HepG2 (cell line): ENCODE results near the gene MAP3K21. TPM values are rescaled to one million over a fixed set of nuclear protein-coding genes. Genes with fewer than 3 reads are reported as not detected.

Experiments used
- ATAC-seq: fragments of 200-7000 bp; cut with Tn5 transposase; 3 replicates; pipeline ENCODE4 v1.9.1; 2020; ENCODE audit warnings: mild to moderate bottlenecking, moderate library complexity
- BruUV-seq: library from RNA; stranded (reverse); fragments of 400-500 nt; replicated peaks from 2 replicates; lab custom pipeline; 2021; lab: Mats Ljungman, UMichigan
- CTCF ChIA-PET: fragments of 300-600 bp; formaldehyde crosslinking; extraction: SDS; loops from one replicate; lab custom pipeline; 2021; ENCODE audit warnings: low total read pairs, inconsistent platforms, low intra/inter-chr PET ratio; lab: Yijun Ruan, JAX
- POLR2A ChIA-PET: fragments of 350-600 bp; sonication (Branson Sonifier 250); formaldehyde crosslinking; loops from one replicate; lab custom pipeline; 2020; ENCODE audit warnings: antibody characterized with exemption, inconsistent platforms; lab: Yijun Ruan, JAX
- DNase-seq: peaks from one replicate; pipeline ENCODE4 v3.0.0-alpha.2; 2015; ENCODE audit warnings: low spot score
- FAIRE-seq: peaks from 3 replicates; lab custom pipeline; 2011; peaks lifted over from hg19 to GRCh38; lab: Jason Lieb, UNC
- H2AFZ ChIP-seq: one replicate; pipeline ENCODE4 v1.6.1; 2011; ENCODE audit warnings: low read length, inconsistent platforms
- H3K27ac ChIP-seq: fragments of 300-600 bp; 3 replicates; pipeline ENCODE4 v1.8.0; 2011; ENCODE audit warnings: mixed run types, mild to moderate bottlenecking, mixed read lengths, low read length, inconsistent platforms; ENCODE audit not compliant: insufficient read depth; ENCODE audit errors: extremely low read length
- H3K27me3 ChIP-seq, 2 experiments: fragments of 200-600 bp in 1 of 2; 2 replicates in 1 of 2; 3 replicates in 1 of 2; pipeline versions ENCODE4 v1.6.0 to v1.8.0; 2011; ENCODE audit warnings: low read length in 2 of 2, mild to moderate bottlenecking in 2 of 2, moderate library complexity in 2 of 2, inconsistent platforms in 1 of 2; ENCODE audit not compliant: insufficient read depth in 2 of 2, control insufficient read depth in 1 of 2
- H3K36me3 ChIP-seq, 2 experiments: fragments of 200-600 bp in 1 of 2; replicated peaks in 1 of 2; 2 replicates in 1 of 2; 3 replicates in 1 of 2; pipeline versions ENCODE4 v1.5.1 to v1.8.0; 2011; ENCODE audit warnings: low read length in 2 of 2, inconsistent platforms in 1 of 2; ENCODE audit not compliant: insufficient read depth in 2 of 2, control insufficient read depth in 1 of 2
- H3K4me1 ChIP-seq: 2 replicates; pipeline ENCODE4 v1.5.1; 2012; ENCODE audit warnings: low read length, inconsistent platforms; ENCODE audit not compliant: insufficient read depth
- H3K4me2 ChIP-seq: 2 replicates; pipeline ENCODE4 v1.6.0; 2011; ENCODE audit warnings: low read depth, low read length, inconsistent platforms
- H3K4me3 ChIP-seq, 3 experiments: fragments of 200-600 bp in 1 of 3; sonication (generic), shearing (Covaris generic) in 1 of 3; replicated peaks in 1 of 3; 2 replicates each; pipeline ENCODE4 v1.5.1; 2011 to 2016; ENCODE audit warnings: low read length in 3 of 3, inconsistent platforms in 2 of 3, low read depth in 2 of 3, mild to moderate bottlenecking in 2 of 3, control low read depth in 1 of 3, mixed read lengths in 1 of 3; ENCODE audit not compliant: insufficient read depth in 1 of 3
- H3K79me2 ChIP-seq: one replicate; pipeline ENCODE4 v1.6.1; 2011; ENCODE audit warnings: low read length, inconsistent platforms; ENCODE audit not compliant: insufficient read depth
- H3K9ac ChIP-seq: 2 replicates; pipeline ENCODE4 v1.6.0; 2011; ENCODE audit warnings: mild to moderate bottlenecking, low read depth, low read length, inconsistent platforms; ENCODE audit not compliant: insufficient read depth
- H3K9me3 ChIP-seq: 2 replicates; pipeline ENCODE4 v1.5.1; 2012; ENCODE audit warnings: mild to moderate bottlenecking, low read length
- H4K20me1 ChIP-seq: 2 replicates; pipeline ENCODE4 v1.6.0; 2011; ENCODE audit warnings: inconsistent platforms, mild to moderate bottlenecking, low read length, moderate library complexity; ENCODE audit not compliant: insufficient read depth
- LCORL ChIP-seq, 2 experiments: fragments of 450-650 bp in 1 of 2; sonication (generic) in 1 of 2; formaldehyde crosslinking in 1 of 2; IDR thresholded peaks; 2 replicates each; pipeline versions ENCODE4 v1.5.0 to v1.6.1; 2017 to 2020; ENCODE audit warnings: antibody characterized with exemption in 1 of 2, missing genetic modification reagents in 1 of 2
- RBM39 ChIP-seq: fragments of 200-400 bp; formaldehyde crosslinking; IDR thresholded peaks from one replicate; pipeline ENCODE4 v1.6.1; 2018; ENCODE audit warnings: antibody characterized with exemption, mild to moderate bottlenecking, low read depth, low read length; ENCODE audit not compliant: poor library complexity, severe bottlenecking
- SCMH1 ChIP-seq: sonication (generic); formaldehyde crosslinking; IDR thresholded peaks from 2 replicates; pipeline ENCODE4 v1.9.0; 2021; ENCODE audit warnings: missing genetic modification reagents, mild to moderate bottlenecking, borderline replicate concordance
- SMAD1 ChIP-seq: sonication (generic); formaldehyde crosslinking; IDR thresholded peaks from 2 replicates; pipeline ENCODE4 v1.4.0; 2020; ENCODE audit warnings: missing genetic modification reagents, low read depth, mild to moderate bottlenecking, borderline replicate concordance
- SMAD9 ChIP-seq: sonication (generic); formaldehyde crosslinking; IDR thresholded peaks from 2 replicates; pipeline ENCODE4 v1.5.1; 2020; ENCODE audit warnings: mild to moderate bottlenecking, missing genetic modification reagents
- SRSF4 ChIP-seq: fragments of 200-400 bp; formaldehyde crosslinking; IDR thresholded peaks from one replicate; pipeline ENCODE4 v1.6.1; 2018; ENCODE audit warnings: mild to moderate bottlenecking, low read depth, low read length, moderate library complexity; ENCODE audit not compliant: poor library complexity, severe bottlenecking
- U2AF1 ChIP-seq: fragments of 200-400 bp; formaldehyde crosslinking; optimal IDR thresholded peaks from 2 replicates; pipeline ENCODE3; 2017; ENCODE audit warnings: mild to moderate bottlenecking, low read depth, low read length
- ZNF101 ChIP-seq: sonication (generic); formaldehyde crosslinking; IDR thresholded peaks from 2 replicates; pipeline ENCODE4 v1.4.0; 2020; ENCODE audit warnings: mild to moderate bottlenecking, low read depth, missing genetic modification reagents, borderline replicate concordance
- WGBS: methylation state at CpG from one replicate; pipeline ENCODE4 v1.1.6; 2017; ENCODE audit warnings: low lambda C conversion rate; 5-methylcytosine and 5-hydroxymethylcytosine counted together
- in situ Hi-C: cut with HindIII; loops from 2 replicates; pipeline ENCODE4 v1.10.0; 2017; ENCODE audit warnings: low pct_unique_long_range_greater_than_20kb; ENCODE audit not compliant: extremely low pct_ligation_motif_present
- intact Hi-C: fragments of 100-400 bp; cut with micrococcal nuclease; formaldehyde crosslinking; loops from one replicate; pipeline ENCODE4 v1.10.0; 2022; ENCODE audit not compliant: unreplicated experiment
- polyA plus RNA-seq, 8 experiments: library from polyadenylated mRNA; depleted of rRNA in 3 of 8; stranded (reverse) in 7 of 8; unstranded in 1 of 8; fragments of >200 nt; fragmentation: Illumina TruSeq in 4 of 8; extraction: Trizol in 4 of 8; gene quantifications; 2 replicates each; pipeline versions ENCODE4 v1.2.1 to v1.2.3, GENCODE V29; 2011 to 2016; ENCODE audit warnings: low read depth in 4 of 8, missing spikeins in 1 of 8, mixed read lengths in 1 of 8; ENCODE audit not compliant: insufficient read depth in 1 of 8
- total RNA-seq, 5 experiments: library from RNA; depleted of rRNA; stranded (reverse); fragments of >200 nt; fragmentation: Illumina TruSeq; extraction: Trizol; gene quantifications; 2 replicates each; pipeline ENCODE4 v1.2.3, GENCODE V29; 2016; ENCODE audit warnings: low read depth in 1 of 5

MAP3K21 gene
- total and polyA plus RNA-seq, 2 of the 13 experiments (the other 11 are each of a cell fraction or from before 2014, with no cell fraction given) = not detected

- ChIA-PET CTCF (no interaction called here), POLR2A (no interaction called here)
- ATAC-seq (no peak), DNase-seq (no peak), FAIRE-seq (no peak)
- no peaks in the 10 kb centered on the region for H3K4me1 ChIP-seq
- intact Hi-C loops = no loop called here
- H3K27ac ChIP-seq = no peak overlapping the region
- no peaks in the 10 kb centered on the region for H4K20me1 ChIP-seq
- H3K9me3 ChIP-seq = no peaks in the 10 kb centered on the region
- H3K27me3 ChIP-seq = no peaks in the 10 kb centered on the region
- no peaks in the 10 kb centered on the region for H3K36me3 ChIP-seq
- TF ChIP-seq SMAD9 (CRISPR knock-in tag) (no peak), SMAD1 (CRISPR knock-in tag) (no peak), ZNF101 (no peak), SCMH1 (no peak), U2AF1 (no peak), LCORL (IDR thresholded peaks at IDR 0.05) (no peak), LCORL (CRISPR knock-in tag; IDR thresholded peaks at IDR 0.05) (no peak), RBM39 (no peak), SRSF4 (no peak)
- no peaks in the 10 kb centered on the region for H3K79me2 ChIP-seq
- H3K9ac ChIP-seq = no peak overlapping the region
- H3K4me3 ChIP-seq = no peak overlapping the region
- H2AFZ ChIP-seq = no peak overlapping the region
- WGBS = 2% methylated on average over 8 of the region's 8 CpGs
- BruUV-seq = no TSS peak
- no peak overlapping the region for H3K4me2 ChIP-seq
- in situ Hi-C loops = no loop called here
Observed at GRCh38 chr1:233331676-233332519, 4.4 kb downstream of the MAP3K21 start.
